ENCODE measurements around the gene MBD5.
A peak's percentile ranks its signal among the peaks of the same experiment; 100 is the strongest.

The MBD5 gene

GRCh38 chr2:148194882-148195281, 174.0 kb downstream of the MBD5 start:
- TF ChIP-seq CTCF (IDR thresholded peaks at IDR 0.05; ENCODE audit: low read depth, low read length) (no peak), EZH2phosphoT487 (IDR thresholded peaks at IDR 0.05; ENCODE audit: low read depth) (no peak)
- Histone ChIP-seq H3K9me3 (ENCODE audit: insufficient read depth, low read length) (no peaks in the 10 kb centered on the region), H3K4me3 (ENCODE audit: low read length) (no peak overlapping the region), H3K9ac (ENCODE audit: low read length) (no peak overlapping the region), H3K36me3 (replicated peaks; ENCODE audit: low read depth, low read length) (no peaks in the 10 kb centered on the region), H3K4me1 (ENCODE audit: low read length) (no peaks in the 10 kb centered on the region), H3K79me2 (ENCODE audit: low read length) (no peaks in the 10 kb centered on the region), H2AFZ (ENCODE audit: low read depth, low read length) (no peak overlapping the region), H3K27ac (ENCODE audit: low read length) (no peak overlapping the region), H3K4me2 (ENCODE audit: low read length) (no peak overlapping the region), H4K20me1 (ENCODE audit: insufficient read depth, low read length) (no peaks in the 10 kb centered on the region), H3K27me3 (ENCODE audit: low read depth, low read length) (no peaks in the 10 kb centered on the region)

GRCh38 chr2:148201075-148202004, 180.4 kb downstream of the MBD5 start:
- Histone ChIP-seq H2AFZ (ENCODE audit: low read depth, low read length) (no peak overlapping the region), H4K20me1 (ENCODE audit: insufficient read depth, low read length) (no peaks in the 10 kb centered on the region), H3K4me1 (ENCODE audit: low read length) (no peaks in the 10 kb centered on the region)

GRCh38 chr2:148202237-148202636, 181.3 kb downstream of the MBD5 start:
- H3K9ac ChIP-seq (ENCODE audit: low read length) = no peak overlapping the region
- no peak overlapping the region for H2AFZ ChIP-seq (ENCODE audit: low read depth, low read length)
- H4K20me1 ChIP-seq (ENCODE audit: insufficient read depth, low read length) = no peaks in the 10 kb centered on the region
- no peaks in the 10 kb centered on the region for H3K9me3 ChIP-seq (ENCODE audit: insufficient read depth, low read length)
- no peak for TF ChIP-seq EZH2phosphoT487 (IDR thresholded peaks at IDR 0.05; ENCODE audit: low read depth)
- TF ChIP-seq CTCF (IDR thresholded peaks at IDR 0.05; ENCODE audit: low read depth, low read length) = no peak
- H3K27ac ChIP-seq (ENCODE audit: low read length) = no peak overlapping the region
- no peak overlapping the region for H3K4me3 ChIP-seq (ENCODE audit: low read length)
- H3K4me1 ChIP-seq (ENCODE audit: low read length) = no peaks in the 10 kb centered on the region
- H3K79me2 ChIP-seq (ENCODE audit: low read length) = no peaks in the 10 kb centered on the region
- H3K36me3 ChIP-seq (replicated peaks; ENCODE audit: low read depth, low read length) = no peaks in the 10 kb centered on the region
- H3K4me2 ChIP-seq (ENCODE audit: low read length) = no peak overlapping the region
- no peaks in the 10 kb centered on the region for H3K27me3 ChIP-seq (ENCODE audit: low read depth, low read length)

More at GRCh38 chr2:148201075-148202004, 180.4 kb downstream of the MBD5 start:
- Histone ChIP-seq H3K9ac (ENCODE audit: low read length) (no peak overlapping the region), H3K79me2 (ENCODE audit: low read length) (no peaks in the 10 kb centered on the region), H3K4me3 (ENCODE audit: low read length) (no peak overlapping the region), H3K4me2 (ENCODE audit: low read length) (no peak overlapping the region), H3K36me3 (replicated peaks; ENCODE audit: low read depth, low read length) (no peaks in the 10 kb centered on the region), H3K27me3 (ENCODE audit: low read depth, low read length) (no peaks in the 10 kb centered on the region), H3K9me3 (ENCODE audit: insufficient read depth, low read length) (no peaks in the 10 kb centered on the region), H3K27ac (ENCODE audit: low read length) (no peak overlapping the region)
- TF ChIP-seq CTCF (IDR thresholded peaks at IDR 0.05; ENCODE audit: low read depth, low read length) (peak; percentile 71), EZH2phosphoT487 (IDR thresholded peaks at IDR 0.05; ENCODE audit: low read depth) (no peak)

- Histone ChIP-seq H3K4me2 (ENCODE audit: low read length) (no peak overlapping the region), H3K4me3 (ENCODE audit: low read length) (no peak overlapping the region), H3K79me2 (ENCODE audit: low read length) (no peaks in the 10 kb centered on the region), H3K9ac (ENCODE audit: low read length) (no peak overlapping the region), H3K27ac (ENCODE audit: low read length) (no peak overlapping the region), H2AFZ (ENCODE audit: low read depth, low read length) (no peak overlapping the region), H3K36me3 (replicated peaks; ENCODE audit: low read depth, low read length) (no peaks in the 10 kb centered on the region), H4K20me1 (ENCODE audit: insufficient read depth, low read length) (no peaks in the 10 kb centered on the region), H3K27me3 (ENCODE audit: low read depth, low read length) (no peaks in the 10 kb centered on the region), H3K4me1 (ENCODE audit: low read length) (no peaks in the 10 kb centered on the region), H3K9me3 (ENCODE audit: insufficient read depth, low read length) (no peaks in the 10 kb centered on the region)
- no peak for TF ChIP-seq EZH2phosphoT487 (IDR thresholded peaks at IDR 0.05; ENCODE audit: low read depth)
- TF ChIP-seq CTCF (IDR thresholded peaks at IDR 0.05; ENCODE audit: low read depth, low read length) = no peak
Measured at GRCh38 chr2:148207111-148207510, 186.2 kb downstream of the MBD5 start.

Data from OCI-LY3 (cell line).